H1 (cell line): ENCODE results near the gene ZNF135. TPM values are rescaled to one million over a fixed set of nuclear protein-coding genes. Genes with fewer than 3 reads are reported as not detected.

Experiments used
- CTCF ChIA-PET: fragments of 300-600 bp; sonication (Branson Sonifier 250); formaldehyde crosslinking; loops from one replicate; lab custom pipeline; 2021; ENCODE audit not compliant: partially characterized antibody; lab: Charles Lee
- POLR2A ChIA-PET: fragments of 300-600 bp; sonication (Branson Sonifier 250); formaldehyde crosslinking; loops from one replicate; lab custom pipeline; 2021; ENCODE audit warnings: inconsistent platforms; ENCODE audit not compliant: partially characterized antibody; lab: Charles Lee
- DNase-seq, 2 experiments: peaks; one replicate each; pipeline versions ENCODE4 v3.0.0 to v3.0.0-alpha.2; 2010 to 2022; ENCODE audit warnings: low spot score in 2 of 2, low read depth in 1 of 2, mixed read lengths in 1 of 2
- FAIRE-seq: peaks from 2 replicates; lab custom pipeline; 2011; peaks lifted over from hg19 to GRCh38; lab: Jason Lieb, UNC
- H2AFZ ChIP-seq: 2 replicates; pipeline ENCODE4 v1.8.1; 2012; ENCODE audit warnings: low read length, inconsistent platforms
- H2AK5ac ChIP-seq: 2 replicates; pipeline ENCODE4 v1.6.1; 2013; ENCODE audit warnings: low read depth, low read length
- H2BK120ac ChIP-seq: replicated peaks from 2 replicates; pipeline ENCODE3; 2013; ENCODE audit warnings: low read depth, low read length, inconsistent platforms
- H2BK12ac ChIP-seq: 2 replicates; pipeline ENCODE4 v1.6.1; 2013; ENCODE audit warnings: low read depth, low read length
- H2BK15ac ChIP-seq: 2 replicates; pipeline ENCODE4 v1.6.1; 2013; ENCODE audit warnings: low read length
- H2BK20ac ChIP-seq: 2 replicates; pipeline ENCODE4 v1.6.1; 2013; ENCODE audit warnings: low read length
- H2BK5ac ChIP-seq: 2 replicates; pipeline ENCODE4 v1.6.1; 2013; ENCODE audit warnings: low read depth, low read length
- H3K14ac ChIP-seq: 2 replicates; pipeline ENCODE4 v1.6.1; 2013; ENCODE audit warnings: inconsistent platforms; ENCODE audit not compliant: insufficient read length
- H3K18ac ChIP-seq: 2 replicates; pipeline ENCODE4 v1.6.1; 2013; ENCODE audit warnings: low read length; ENCODE audit errors: extremely low read depth
- H3K23ac ChIP-seq: 2 replicates; pipeline ENCODE4 v1.6.1; 2013; ENCODE audit warnings: inconsistent platforms; ENCODE audit not compliant: insufficient read length
- H3K23me2 ChIP-seq: 2 replicates; pipeline ENCODE4 v1.6.1; 2013; ENCODE audit warnings: low read depth, low read length
- H3K27ac ChIP-seq: 2 replicates; pipeline ENCODE4 v1.6.1; 2011; ENCODE audit warnings: low read depth, low read length, inconsistent platforms
- H3K27me3 ChIP-seq, 4 experiments: replicated peaks in 1 of 4; 1 replicate in 1 of 4; 2 replicates in 3 of 4; pipeline versions ENCODE4 v1.6.1 to v1.8.1; 2011 to 2013; ENCODE audit warnings: low read length in 3 of 4, mild to moderate bottlenecking in 3 of 4, inconsistent platforms in 2 of 4, mixed read lengths in 2 of 4, moderate library complexity in 1 of 4; ENCODE audit not compliant: control insufficient read depth in 3 of 4, insufficient read depth in 3 of 4; ENCODE audit errors: extremely low read depth in 1 of 4
- H3K36me3 ChIP-seq, 4 experiments: 2 replicates each; pipeline versions ENCODE4 v1.6.1 to v1.8.1; 2011 to 2013; ENCODE audit warnings: mild to moderate bottlenecking in 4 of 4, low read length in 3 of 4, moderate library complexity in 2 of 4, control low read depth in 1 of 4, inconsistent platforms in 1 of 4; ENCODE audit not compliant: insufficient read depth in 4 of 4, control insufficient read depth in 2 of 4
- H3K4ac ChIP-seq: replicated peaks from 2 replicates; pipeline ENCODE3; 2013; ENCODE audit warnings: low read length, low read depth, mixed read lengths, inconsistent platforms; ENCODE audit not compliant: insufficient read length
- H3K4me1 ChIP-seq, 4 experiments: replicated peaks in 1 of 4; 1 replicate in 1 of 4; 2 replicates in 3 of 4; pipeline versions ENCODE4 v1.6.1 to v1.8.1; 2011 to 2013; ENCODE audit warnings: low read length in 3 of 4, inconsistent platforms in 2 of 4, mixed read lengths in 1 of 4; ENCODE audit not compliant: insufficient read depth in 4 of 4, control insufficient read depth in 3 of 4
- H3K4me2 ChIP-seq, 2 experiments: 2 replicates each; pipeline versions ENCODE4 v1.6.1 to v1.8.1; 2011 to 2013; ENCODE audit warnings: low read depth in 2 of 2, low read length in 2 of 2, control low read depth in 1 of 2, inconsistent platforms in 1 of 2, mild to moderate bottlenecking in 1 of 2; ENCODE audit not compliant: insufficient read depth in 1 of 2
- H3K4me3 ChIP-seq, 4 experiments: fragments of 200-600, 300-600 bp in 1 of 4; sonication (generic), shearing (Covaris generic), sonication (Bioruptor Twin) in 1 of 4; 2 replicates each; pipeline versions ENCODE4 v1.5.1 to v1.8.1; 2011 to 2016; ENCODE audit warnings: low read length in 4 of 4, low read depth in 3 of 4, control low read depth in 2 of 4, inconsistent platforms in 2 of 4, mild to moderate bottlenecking in 2 of 4, mixed read lengths in 1 of 4, moderate library complexity in 1 of 4; ENCODE audit not compliant: insufficient read depth in 2 of 4; ENCODE audit errors: extremely low read depth in 1 of 4
- H3K56ac ChIP-seq: replicated peaks from 2 replicates; pipeline ENCODE3; 2013; ENCODE audit warnings: low read depth, mild to moderate bottlenecking, mixed read lengths, low read length, inconsistent platforms; ENCODE audit not compliant: insufficient read length
- H3K79me1 ChIP-seq: 2 replicates; pipeline ENCODE4 v1.6.1; 2013; ENCODE audit warnings: low read depth, low read length, control low read depth
- H3K79me2 ChIP-seq, 2 experiments: 2 replicates each; pipeline versions ENCODE4 v1.6.1 to v1.8.1; 2012 to 2013; ENCODE audit warnings: low read length in 2 of 2, mild to moderate bottlenecking in 2 of 2, inconsistent platforms in 1 of 2; ENCODE audit not compliant: insufficient read depth in 2 of 2, control insufficient read depth in 1 of 2
- H3K9ac ChIP-seq, 4 experiments: replicated peaks in 1 of 4; 1 replicate in 1 of 4; 2 replicates in 3 of 4; pipeline versions ENCODE4 v1.6.1 to v1.8.1; 2011 to 2013; ENCODE audit warnings: low read depth in 3 of 4, low read length in 3 of 4, control low read depth in 2 of 4, mild to moderate bottlenecking in 2 of 4, moderate library complexity in 2 of 4, inconsistent platforms in 1 of 4; ENCODE audit errors: extremely low read depth in 1 of 4
- H3K9me3 ChIP-seq, 2 experiments: 2 replicates each; pipeline versions ENCODE4 v1.6.1 to v1.8.1; 2012 to 2013; ENCODE audit warnings: mild to moderate bottlenecking in 2 of 2, moderate library complexity in 2 of 2, control low read depth in 1 of 2, inconsistent platforms in 1 of 2, low read depth in 1 of 2, low read length in 1 of 2, mixed read lengths in 1 of 2; ENCODE audit not compliant: insufficient read depth in 2 of 2
- H4K20me1 ChIP-seq, 2 experiments: replicated peaks in 1 of 2; 2 replicates each; pipeline versions ENCODE3 to v1.8.1; 2011 to 2013; ENCODE audit warnings: inconsistent platforms in 2 of 2, low read length in 2 of 2, mild to moderate bottlenecking in 1 of 2; ENCODE audit not compliant: insufficient read depth in 2 of 2, control insufficient read depth in 1 of 2
- H4K5ac ChIP-seq: 2 replicates; pipeline ENCODE4 v1.6.1; 2013; ENCODE audit warnings: low read length, low read depth, mixed read lengths, inconsistent platforms; ENCODE audit not compliant: insufficient read length
- H4K8ac ChIP-seq: 2 replicates; pipeline ENCODE4 v1.8.0; 2013; ENCODE audit warnings: mild to moderate bottlenecking, moderate library complexity, low read length, inconsistent platforms; ENCODE audit not compliant: insufficient read depth; ENCODE audit errors: extremely low read depth
- H4K91ac ChIP-seq: replicated peaks from 2 replicates; pipeline ENCODE3; 2013; ENCODE audit warnings: low read length, mixed read lengths, inconsistent platforms; ENCODE audit not compliant: insufficient read length
- JUN ChIP-seq: IDR thresholded peaks from 2 replicates; pipeline ENCODE4 v1.6.1; 2011; ENCODE audit warnings: low read depth, mild to moderate bottlenecking, improper control_type of control experiment, low read length
- WGBS, 2 experiments: shearing (Covaris generic) in 1 of 2; methylation state at CpG; one replicate each; pipeline versions ENCODE4 v1.1.6 to v1.1.7; 2013 to 2015; ENCODE audit warnings: low lambda C conversion rate in 2 of 2, mixed read lengths in 2 of 2, inconsistent platforms in 1 of 2, low coverage in 1 of 2, missing lambda C conversion rate in 1 of 2; ENCODE audit not compliant: insufficient replicate concordance in 2 of 2, insufficient coverage in 1 of 2, insufficient read length in 1 of 2; ENCODE audit errors: extremely low coverage in 1 of 2, missing lambda C conversion rate in 1 of 2; 5-methylcytosine and 5-hydroxymethylcytosine counted together
- polyA plus RNA-seq, 7 experiments: library from polyadenylated mRNA; depleted of rRNA in 3 of 7; stranded (reverse) in 5 of 7; unstranded in 2 of 7; fragments of >200 nt in 5 of 7; fragments of 200-250 nt in 2 of 7; gene quantifications; 1 replicate in 5 of 7; 2 replicates in 1 of 7; 4 replicates in 1 of 7; pipeline versions ENCODE4 v1.2.1 to v1.2.3, GENCODE V29; 2011 to 2013; ENCODE audit warnings: missing spikeins in 2 of 7, mixed read lengths in 2 of 7
- total RNA-seq: library from RNA; stranded (reverse); fragmentation: NEBNext Ultra II Directional; extraction: Animal tissue kit (Norgen Biotek cat#: 25700); gene quantifications from 2 replicates; pipeline ENCODE4 v1.2.1, GENCODE V29; 2021

The ZNF135 gene
- total and polyA plus RNA-seq, 2 of the 8 experiments (the other 6 are each of a cell fraction or from before 2014, with no cell fraction given) = 5.2 to 7.9 TPM

- Histone ChIP-seq H2BK12ac (no peak overlapping the region), H3K27ac (no peak overlapping the region), H4K5ac (no peak overlapping the region), H3K14ac (no peak overlapping the region), H3K79me2 (no peaks in the 10 kb centered on the region), H2BK120ac (no peak overlapping the region), H3K36me3 (peaks cover 2 to 24% (median 13%) of the 10 kb centered on the region in 4 experiments; a peak in 7 of 8 replicates), H3K4me2 (no peak overlapping the region), H4K91ac (no peak overlapping the region), H2BK5ac (no peak overlapping the region), H3K4me3 (no peak overlapping the region), H3K18ac (no peak overlapping the region), H3K4ac (no peak overlapping the region), H3K56ac (no peak overlapping the region), H2BK15ac (no peak overlapping the region), H3K4me1 (no peaks in the 10 kb centered on the region), H2AK5ac (no peak overlapping the region), H3K9me3 (no peaks in the 10 kb centered on the region; a peak in 1 of 4 replicates), H3K27me3 (no peaks in the 10 kb centered on the region), H2AFZ (no peak overlapping the region), H3K23ac (no peak overlapping the region), H4K20me1 (no peaks in the 10 kb centered on the region), H3K9ac (no peak overlapping the region), H3K79me1 (no peaks in the 10 kb centered on the region), H4K8ac (no peak overlapping the region), H3K23me2 (no peaks in the 10 kb centered on the region), H2BK20ac (no peak overlapping the region)
- ChIA-PET CTCF (interaction anchor here (0.7 to 1.0 kb wide), 3 partner anchors 11 to 61 kb away, joined by 3 to 4 read pairs (median 3); no protein-coding TSS in a partner anchor), POLR2A (interaction anchor here (0.7 to 3.0 kb wide), 9 partner anchors 9 to 490 kb away, joined by 3 to 10 read pairs (median 5); partner anchors contain the start of gene ZSCAN18)
- DNase-seq (no peak), FAIRE-seq (no peak)
- 94% methylated on average over 3 of the region's 3 CpGs; no CpG with 5 or more reads in 1 of the 2 experiments for WGBS, 2 experiments
- TF ChIP-seq JUN = no peak
Measured at GRCh38 chr19:58083021-58083420, 23.9 kb downstream of the ZNF135 start.
